SK-N-SH (cell line): ENCODE measurements around the gene OR10P1. TPM values are rescaled to one million over a fixed set of nuclear protein-coding genes. Genes with fewer than 3 reads are reported as not detected.

ENCODE experiments used
- CTCF ChIA-PET: fragments of 300-600, 350-600 bp; formaldehyde crosslinking; extraction: SDS; loops from one replicate; lab custom pipeline; 2021; lab: Yijun Ruan, JAX
- POLR2A ChIA-PET: fragments of 350-600 bp; sonication (Branson Sonifier 250); formaldehyde crosslinking; extraction: SDS; loops from one replicate; lab custom pipeline; 2020; ENCODE audit warnings: antibody characterized with exemption, inconsistent platforms; lab: Yijun Ruan, JAX
- DNase-seq: peaks from one replicate; pipeline ENCODE4 v3.0.0; 2012
- H2AFZ ChIP-seq: fragments of 200-600 bp; sonication (generic); 2 replicates; pipeline ENCODE4 v1.8.1; 2016; ENCODE audit warnings: antibody characterized with exemption, mild to moderate bottlenecking, low read depth
- H3F3A ChIP-seq: fragments of 200-600 bp; sonication (generic); replicated peaks from 2 replicates; pipeline ENCODE3; 2016; ENCODE audit warnings: antibody characterized with exemption, mild to moderate bottlenecking; ENCODE audit not compliant: insufficient read depth
- H3K27ac ChIP-seq, 2 experiments: fragments of 200-500 bp in 1 of 2; fragments of 200-600 bp in 1 of 2; sonication (Bioruptor generic) in 1 of 2; sonication (generic), shearing (Covaris generic) in 1 of 2; 2 replicates each; pipeline versions ENCODE4 v1.5.1 to v1.6.1; 2014 to 2016; ENCODE audit warnings: low read depth in 2 of 2, inconsistent platforms in 1 of 2, low read length in 1 of 2, mild to moderate bottlenecking in 1 of 2, mixed read lengths in 1 of 2
- H3K27me3 ChIP-seq: fragments of 200-600 bp; sonication (generic), shearing (Covaris generic); 2 replicates; pipeline ENCODE4 v1.6.1; 2016; ENCODE audit warnings: mixed run types; ENCODE audit not compliant: insufficient read depth
- H3K36me3 ChIP-seq, 2 experiments: fragments of 200-500 bp in 1 of 2; fragments of 200-600 bp in 1 of 2; sonication (Bioruptor generic) in 1 of 2; sonication (generic) in 1 of 2; replicated peaks in 1 of 2; 2 replicates each; pipeline versions ENCODE3 to v1.5.1; 2014 to 2016; ENCODE audit warnings: low read length in 1 of 2, mild to moderate bottlenecking in 1 of 2; ENCODE audit not compliant: insufficient read depth in 2 of 2, control insufficient read depth in 1 of 2
- H3K4me1 ChIP-seq, 2 experiments: fragments of 200-500 bp in 1 of 2; fragments of 200-600 bp in 1 of 2; sonication (Bioruptor generic) in 1 of 2; sonication (generic), shearing (Covaris generic) in 1 of 2; 2 replicates each; pipeline versions ENCODE4 v1.5.1 to v1.6.1; 2014 to 2016; ENCODE audit warnings: low read depth in 1 of 2, low read length in 1 of 2, mixed run types in 1 of 2; ENCODE audit not compliant: insufficient read depth in 2 of 2, control insufficient read depth in 1 of 2
- H3K4me2 ChIP-seq: fragments of 200-600 bp; sonication (generic), shearing (Covaris generic); 2 replicates; pipeline ENCODE4 v1.6.1; 2017; ENCODE audit warnings: mixed run types
- H3K4me3 ChIP-seq, 2 experiments: fragments of 200-500 bp in 1 of 2; fragments of 200-600 bp in 1 of 2; sonication (Bioruptor generic) in 1 of 2; sonication (generic), shearing (Covaris generic) in 1 of 2; 2 replicates each; pipeline versions ENCODE4 v1.5.1 to v1.8.1; 2014 to 2016; ENCODE audit warnings: low read depth in 2 of 2, inconsistent platforms in 1 of 2, low read length in 1 of 2, mild to moderate bottlenecking in 1 of 2, mixed read lengths in 1 of 2, moderate library complexity in 1 of 2
- H3K79me2 ChIP-seq: fragments of 200-600 bp; sonication (generic); 2 replicates; pipeline ENCODE4 v1.8.1; 2017; ENCODE audit warnings: mild to moderate bottlenecking; ENCODE audit not compliant: insufficient read depth
- H3K9ac ChIP-seq: fragments of 200-600 bp; sonication (generic); 2 replicates; pipeline ENCODE4 v1.6.1; 2017; ENCODE audit warnings: mixed run types
- H3K9me2 ChIP-seq: fragments of 200-600 bp; sonication (generic); 2 replicates; pipeline ENCODE4 v1.6.1; 2017; ENCODE audit warnings: mixed run types
- H3K9me3 ChIP-seq: fragments of 200-600 bp; sonication (generic); 2 replicates; pipeline ENCODE4 v1.6.1; 2017; ENCODE audit warnings: mixed run types, mild to moderate bottlenecking, moderate library complexity
- H4K20me1 ChIP-seq: fragments of 200-600 bp; sonication (generic); 2 replicates; pipeline ENCODE4 v1.6.1; 2017; ENCODE audit warnings: mild to moderate bottlenecking, mixed run types; ENCODE audit not compliant: insufficient read depth
- ELF1 ChIP-seq: IDR thresholded peaks from 2 replicates; pipeline ENCODE4 v1.4.0; 2012
- EP300 ChIP-seq, 2 experiments: IDR thresholded peaks; 2 replicates each; pipeline versions ENCODE4 v1.4.0 to v1.6.1; 2012; ENCODE audit warnings: borderline replicate concordance in 1 of 2, low read depth in 1 of 2, low read length in 1 of 2
- EZH2phosphoT487 ChIP-seq: fragments of 200-600 bp; sonication (generic); IDR thresholded peaks from 2 replicates; pipeline ENCODE4 v1.6.1; 2017; ENCODE audit warnings: low read depth, mixed run types, mild to moderate bottlenecking, antibody characterized with exemption, moderate library complexity, borderline replicate concordance
- FOSL2 ChIP-seq: IDR thresholded peaks from 2 replicates; pipeline ENCODE4 v1.4.0; 2012; ENCODE audit warnings: low read depth, mild to moderate bottlenecking, moderate library complexity, borderline replicate concordance
- GABPA ChIP-seq: IDR thresholded peaks from 2 replicates; pipeline ENCODE4 v1.4.0; 2012; ENCODE audit warnings: low read depth, mild to moderate bottlenecking
- GATA2 ChIP-seq: sonication (generic); formaldehyde crosslinking; IDR thresholded peaks from 2 replicates; pipeline ENCODE4 v1.5.0; 2020; ENCODE audit warnings: mild to moderate bottlenecking, missing genetic modification reagents
- JUND ChIP-seq: IDR thresholded peaks from 2 replicates; pipeline ENCODE4 v1.4.0; 2012
- POLR2AphosphoS5 ChIP-seq: IDR thresholded peaks from 2 replicates; pipeline ENCODE4 v1.6.1; 2012; ENCODE audit warnings: low read depth, low read length
- RFX5 ChIP-seq: IDR thresholded peaks from 2 replicates; pipeline ENCODE4 v1.6.1; 2012; ENCODE audit warnings: mild to moderate bottlenecking, improper control_type of control experiment, low read length
- SIN3A ChIP-seq: IDR thresholded peaks from 2 replicates; pipeline ENCODE4 v1.6.1; 2012; ENCODE audit warnings: low read depth, mild to moderate bottlenecking, low read length, moderate library complexity, borderline replicate concordance
- TAF1 ChIP-seq: IDR thresholded peaks from 2 replicates; pipeline ENCODE4 v1.6.1; 2012; ENCODE audit warnings: low read depth, mild to moderate bottlenecking, low read length, moderate library complexity, borderline replicate concordance
- TCF12 ChIP-seq: IDR thresholded peaks from 2 replicates; pipeline ENCODE4 v1.4.0; 2012
- TEAD4 ChIP-seq: IDR thresholded peaks from 2 replicates; pipeline ENCODE4 v1.4.0; 2012; ENCODE audit warnings: mild to moderate bottlenecking, borderline replicate concordance; ENCODE audit not compliant: insufficient read depth
- YY1 ChIP-seq: IDR thresholded peaks from 2 replicates; pipeline ENCODE4 v1.4.0; 2012; ENCODE audit warnings: low read depth, mild to moderate bottlenecking
- WGBS: methylation state at CpG from one replicate; pipeline ENCODE4 v1.1.6; 2017; ENCODE audit warnings: low lambda C conversion rate; 5-methylcytosine and 5-hydroxymethylcytosine counted together
- polyA plus RNA-seq, 3 experiments: library from polyadenylated mRNA; depleted of rRNA; stranded (reverse); fragments of >200 nt; gene quantifications; 2 replicates each; pipeline ENCODE4 v1.2.3, GENCODE V29; 2012
- TF ChIP-seq, protein P1 (sequence below): IDR thresholded peaks from 2 replicates; pipeline ENCODE4 v1.4.0; 2012; ENCODE audit warnings: low read depth
- TF ChIP-seq, protein P2 (sequence below): fragments of 150-350 bp; IDR thresholded peaks from 2 replicates; pipeline ENCODE4 v1.6.1; 2016; ENCODE audit warnings: mild to moderate bottlenecking, low read depth, low read length
- TF ChIP-seq, protein P3 (sequence below): IDR thresholded peaks from 2 replicates; pipeline ENCODE4; 2012
- TF ChIP-seq, protein P4 (sequence below): IDR thresholded peaks from 2 replicates; pipeline ENCODE4 v1.4.0; 2012; ENCODE audit warnings: low read depth, borderline replicate concordance

Gene OR10P1
- polyA plus RNA-seq, 1 of the 3 experiments (the other 2 are of a cell fraction) = not detected

GRCh38 chr12:55671746-55672145, 35.1 kb downstream of the OR10P1 start:
- no peaks in the 10 kb centered on the region for H3K9me2 ChIP-seq
- H3F3A ChIP-seq = no peaks in the 10 kb centered on the region
- no peak overlapping the region for H3K9ac ChIP-seq
- H2AFZ ChIP-seq = no peak overlapping the region
- H3K36me3 ChIP-seq = no peaks in the 10 kb centered on the region
- H3K9me3 ChIP-seq = no peaks in the 10 kb centered on the region
- H4K20me1 ChIP-seq = no peaks in the 10 kb centered on the region
- no peak overlapping the region for H3K4me2 ChIP-seq
- TF ChIP-seq TEAD4 (no peak), TCF12 (no peak), SIN3A (no peak), JUND (no peak), RFX5 (no peak), ELF1 (no peak), TAF1 (no peak), EZH2phosphoT487 (no peak)
- TF ChIP-seq, protein P1, sequence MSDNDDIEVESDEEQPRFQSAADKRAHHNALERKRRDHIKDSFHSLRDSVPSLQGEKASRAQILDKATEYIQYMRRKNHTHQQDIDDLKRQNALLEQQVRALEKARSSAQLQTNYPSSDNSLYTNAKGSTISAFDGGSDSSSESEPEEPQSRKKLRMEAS = no peak
- peaks cover 31% of the 10 kb centered on the region; the same call in 1 of the 2 replicates for H3K27me3 ChIP-seq
- no peaks in the 10 kb centered on the region for H3K4me1 ChIP-seq
- H3K27ac ChIP-seq = no peak overlapping the region
- ChIA-PET CTCF (interaction anchor here (1.1 to 1.3 kb wide), 2 partner anchors 16 to 65 kb away, joined by 4 to 5 read pairs; no protein-coding TSS in a partner anchor), POLR2A (no interaction called here)
- H3K79me2 ChIP-seq = no peaks in the 10 kb centered on the region
- WGBS = 7% methylated on average over 4 of the region's 4 CpGs
- no peak overlapping the region for H3K4me3 ChIP-seq
- no peak for DNase-seq

GRCh38 chr12:55673638-55674037, 36.9 kb downstream of the OR10P1 start:
- H3K4me2 ChIP-seq = no peak overlapping the region
- CTCF ChIA-PET = interaction anchor here (1.6 kb wide), 1 partner anchor 17 kb away, joined by 6 read pairs; no protein-coding TSS in a partner anchor

DNA sequence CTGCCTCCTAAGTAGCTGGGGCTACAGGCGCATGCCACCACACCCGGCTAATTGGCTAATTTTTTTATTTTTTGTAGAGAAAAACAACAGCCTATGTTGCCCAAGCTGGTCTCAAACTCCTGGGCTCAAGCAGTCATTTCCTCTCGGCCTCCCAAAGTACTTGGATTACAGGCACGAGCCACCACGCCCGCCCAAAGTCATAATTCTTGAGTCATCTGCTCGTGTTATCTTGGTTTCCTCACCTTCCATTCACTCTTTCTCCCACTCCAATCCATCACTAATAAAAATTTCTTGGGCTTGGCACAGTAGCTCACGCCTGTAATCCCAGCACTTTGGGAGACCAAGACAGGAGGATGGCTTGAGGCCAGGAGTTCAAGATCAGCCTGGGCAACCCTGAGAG, 39.0 kb downstream of the OR10P1 start:
- POLR2A ChIA-PET = no interaction called here
- Histone ChIP-seq H3K27ac (no peak overlapping the region), H2AFZ (no peak overlapping the region), H3K79me2 (no peaks in the 10 kb centered on the region), H3K9me3 (no peaks in the 10 kb centered on the region), H3F3A (peaks cover 4% of the 10 kb centered on the region), H3K9ac (no peak overlapping the region), H3K4me1 (no peaks in the 10 kb centered on the region)
- DNase-seq = no peak
- WGBS = 32% methylated on average over 8 of the region's 8 CpGs
- TF ChIP-seq TEAD4 (no peak), GABPA (no peak), EZH2phosphoT487 (no peak), SIN3A (no peak), GATA2 (no peak), JUND (no peak), FOSL2 (no peak), YY1 (no peak), ELF1 (no peak)
- TF ChIP-seq, protein P2, sequence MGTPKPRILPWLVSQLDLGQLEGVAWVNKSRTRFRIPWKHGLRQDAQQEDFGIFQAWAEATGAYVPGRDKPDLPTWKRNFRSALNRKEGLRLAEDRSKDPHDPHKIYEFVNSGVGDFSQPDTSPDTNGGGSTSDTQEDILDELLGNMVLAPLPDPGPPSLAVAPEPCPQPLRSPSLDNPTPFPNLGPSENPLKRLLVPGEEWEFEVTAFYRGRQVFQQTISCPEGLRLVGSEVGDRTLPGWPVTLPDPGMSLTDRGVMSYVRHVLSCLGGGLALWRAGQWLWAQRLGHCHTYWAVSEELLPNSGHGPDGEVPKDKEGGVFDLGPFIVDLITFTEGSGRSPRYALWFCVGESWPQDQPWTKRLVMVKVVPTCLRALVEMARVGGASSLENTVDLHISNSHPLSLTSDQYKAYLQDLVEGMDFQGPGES = no peak
- TF ChIP-seq, protein P3, sequence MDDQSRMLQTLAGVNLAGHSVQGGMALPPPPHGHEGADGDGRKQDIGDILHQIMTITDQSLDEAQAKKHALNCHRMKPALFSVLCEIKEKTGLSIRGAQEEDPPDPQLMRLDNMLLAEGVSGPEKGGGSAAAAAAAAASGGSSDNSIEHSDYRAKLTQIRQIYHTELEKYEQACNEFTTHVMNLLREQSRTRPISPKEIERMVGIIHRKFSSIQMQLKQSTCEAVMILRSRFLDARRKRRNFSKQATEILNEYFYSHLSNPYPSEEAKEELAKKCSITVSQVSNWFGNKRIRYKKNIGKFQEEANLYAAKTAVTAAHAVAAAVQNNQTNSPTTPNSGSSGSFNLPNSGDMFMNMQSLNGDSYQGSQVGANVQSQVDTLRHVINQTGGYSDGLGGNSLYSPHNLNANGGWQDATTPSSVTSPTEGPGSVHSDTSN = no peak
- TF ChIP-seq, protein P4, sequence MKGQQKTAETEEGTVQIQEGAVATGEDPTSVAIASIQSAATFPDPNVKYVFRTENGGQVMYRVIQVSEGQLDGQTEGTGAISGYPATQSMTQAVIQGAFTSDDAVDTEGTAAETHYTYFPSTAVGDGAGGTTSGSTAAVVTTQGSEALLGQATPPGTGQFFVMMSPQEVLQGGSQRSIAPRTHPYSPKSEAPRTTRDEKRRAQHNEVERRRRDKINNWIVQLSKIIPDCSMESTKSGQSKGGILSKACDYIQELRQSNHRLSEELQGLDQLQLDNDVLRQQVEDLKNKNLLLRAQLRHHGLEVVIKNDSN = no peak
- TF ChIP-seq, all 33 proteins: peak for 0
- Histone ChIP-seq H3K36me3 (no peaks in the 10 kb centered on the region), H3K27me3 (peaks cover 57% of the 10 kb centered on the region), H3K9me2 (no peaks in the 10 kb centered on the region), H3K4me2 (no peak overlapping the region), H4K20me1 (no peaks in the 10 kb centered on the region), H3K4me3 (no peak overlapping the region)
- CTCF ChIA-PET = interaction anchor here (0.7 to 1.1 kb wide), 3 partner anchors 19 to 49 kb away, joined by 3 read pairs; no protein-coding TSS in a partner anchor

More at GRCh38 chr12:55673638-55674037, 36.9 kb downstream of the OR10P1 start:
- Histone ChIP-seq H4K20me1 (no peaks in the 10 kb centered on the region), H3K9ac (no peak overlapping the region), H3K9me3 (no peaks in the 10 kb centered on the region), H3F3A (no peaks in the 10 kb centered on the region), H3K4me3 (no peak overlapping the region), H3K27ac (no peak overlapping the region), H2AFZ (no peak overlapping the region), H3K79me2 (no peaks in the 10 kb centered on the region), H3K36me3 (no peaks in the 10 kb centered on the region), H3K4me1 (no peaks in the 10 kb centered on the region), H3K27me3 (peaks cover 39% of the 10 kb centered on the region; the same call in 1 of the 2 replicates), H3K9me2 (no peaks in the 10 kb centered on the region)
- no peak for DNase-seq
- TF ChIP-seq EP300 (IDR thresholded peaks at IDR 0.05; ENCODE audit: borderline replicate concordance in 1 of 2, low read depth in 1 of 2, low read length in 1 of 2) (no peak), ELF1 (no peak), POLR2AphosphoS5 (no peak)
- POLR2A ChIA-PET = no interaction called here
